ENCODE measurements around the gene PPP4R2.

The PPP4R2 gene

GRCh38 chr3:73074781-73075180 lies 78.2 kb downstream of the PPP4R2 start:
- no peak overlapping the region for H3K27ac ChIP-seq
- TF ChIP-seq CTCF (IDR thresholded peaks at IDR 0.05) (no peak), ZFX (IDR thresholded peaks at IDR 0.05; ENCODE audit: borderline replicate concordance) (no peak)

GRCh38 chr3:73080216-73080966 lies 83.8 kb downstream of the PPP4R2 start:
- TF ChIP-seq CTCF (IDR thresholded peaks at IDR 0.05): no peak
- TF ChIP-seq ZFX (IDR thresholded peaks at IDR 0.05; ENCODE audit: borderline replicate concordance): no peak
- no peak overlapping the region for H3K27ac ChIP-seq

GRCh38 chr3:73081140-73081539 lies 84.5 kb downstream of the PPP4R2 start:
- H3K27ac ChIP-seq: no peak overlapping the region
- no peak for TF ChIP-seq ZFX (IDR thresholded peaks at IDR 0.05; ENCODE audit: borderline replicate concordance)
- no peak for TF ChIP-seq CTCF (IDR thresholded peaks at IDR 0.05)

- no peak for TF ChIP-seq ZFX (IDR thresholded peaks at IDR 0.05; ENCODE audit: borderline replicate concordance)
- TF ChIP-seq CTCF (IDR thresholded peaks at IDR 0.05): no peak
- no peak overlapping the region for H3K27ac ChIP-seq
These were observed 87.6 kb downstream of the PPP4R2 start for GRCh38 chr3:73084170-73084569.

- TF ChIP-seq CTCF (IDR thresholded peaks at IDR 0.05) (peak; percentile 86), ZFX (IDR thresholded peaks at IDR 0.05; ENCODE audit: borderline replicate concordance) (no peak)
- no peak overlapping the region for H3K27ac ChIP-seq
These were observed 89.5 kb downstream of the PPP4R2 start for GRCh38 chr3:73086071-73086494.

- TF ChIP-seq CTCF (IDR thresholded peaks at IDR 0.05): no peak
- no peak for TF ChIP-seq ZFX (IDR thresholded peaks at IDR 0.05; ENCODE audit: borderline replicate concordance)
- H3K27ac ChIP-seq: no peak overlapping the region
These were observed 97.5 kb downstream of the PPP4R2 start for GRCh38 chr3:73094129-73094528.

- TF ChIP-seq CTCF (IDR thresholded peaks at IDR 0.05) (no peak), ZFX (IDR thresholded peaks at IDR 0.05; ENCODE audit: borderline replicate concordance) (no peak)
- no peak overlapping the region for H3K27ac ChIP-seq
These were observed 98.3 kb downstream of the PPP4R2 start for GRCh38 chr3:73094951-73095350.

Data from 22Rv1 (cell line).